ENCODE measurements around the gene GALNT9.

GALNT9 gene

GRCh38 chr12:132275110-132275531 is 54.3 kb downstream of the GALNT9 start:
- Histone ChIP-seq H3K4me2 (ENCODE audit: insufficient read depth, low read length, poor library complexity, severe bottlenecking) (no peak overlapping the region), H3K4me1 (ENCODE audit: control insufficient read depth in 2 of 2, insufficient read depth in 1 of 2, low read depth in 1 of 2, low read length in 2 of 2) (peaks cover 2 to 16% of the 10 kb centered on the region in 2 donors), H3K9ac (ENCODE audit: low read depth, low read length, poor library complexity) (no peak overlapping the region), H2BK120ac (ENCODE audit: low read depth, low read length) (no peak overlapping the region), H2BK12ac (ENCODE audit: low read length) (peak overlapping the region; percentile 33), H3K4ac (ENCODE audit: low read length) (no peak overlapping the region), H3K9me3 (replicated peaks in 1 of 2; ENCODE audit: control insufficient read depth in 2 of 2, insufficient read depth in 1 of 2, low read depth in 1 of 2, low read length in 2 of 2) (no peaks in the 10 kb centered on the region), H3K27ac (replicated peaks; ENCODE audit: low read length) (no peak overlapping the region), H3K4me3 (ENCODE audit: low read length in 2 of 2) (peak overlapping the region in 1 of 2 donors; percentile 53), H4K91ac (ENCODE audit: low read depth, low read length, poor library complexity) (peak overlapping the region; percentile 17), H2BK5ac (ENCODE audit: low read length) (no peak overlapping the region), H2BK15ac (ENCODE audit: low read length) (no peak overlapping the region), H3K27me3 (ENCODE audit: control insufficient read depth in 3 of 3, insufficient read depth in 3 of 3, low read depth in 1 of 3, low read length in 3 of 3) (peaks cover 0 to 69% (median 0%) of the 10 kb centered on the region in 3 experiments), H3K23ac (ENCODE audit: low read depth, low read length, poor library complexity) (peak overlapping the region; percentile 2), H4K8ac (ENCODE audit: low read depth, low read length) (no peak overlapping the region), H3K18ac (ENCODE audit: low read length) (peak overlapping the region; percentile 1), H2AK5ac (ENCODE audit: low read depth, low read length) (peak overlapping the region; percentile 66), H3K14ac (ENCODE audit: low read length) (peak overlapping the region; percentile 39), H2AFZ (ENCODE audit: low read length) (no peak overlapping the region), H3K79me1 (ENCODE audit: low read depth, low read length) (peaks cover 4% of the 10 kb centered on the region), H3K36me3 (replicated peaks in 1 of 2; ENCODE audit: control insufficient read depth in 2 of 2, insufficient read depth in 2 of 2, low read length in 2 of 2) (no peaks in the 10 kb centered on the region)
- no CpG with 5 or more reads among the region's 13 CpGs for WGBS, 2 donors (ENCODE audit: extremely low coverage in 2 of 2, insufficient read length in 2 of 2, insufficient replicate concordance in 1 of 2)
- DNase-seq (ENCODE audit: low spot score): peak; percentile 45

- H3K36me3 ChIP-seq (replicated peaks in 1 of 2; ENCODE audit: control insufficient read depth in 2 of 2, insufficient read depth in 2 of 2, low read length in 2 of 2): no peaks in the 10 kb centered on the region
- H4K91ac ChIP-seq (ENCODE audit: low read depth, low read length, poor library complexity): no peak overlapping the region
- peaks cover 0 to 67% (median 0%) of the 10 kb centered on the region in 3 experiments for H3K27me3 ChIP-seq (ENCODE audit: control insufficient read depth in 3 of 3, insufficient read depth in 3 of 3, low read depth in 1 of 3, low read length in 3 of 3)
- peaks cover 4% of the 10 kb centered on the region for H3K79me1 ChIP-seq (ENCODE audit: low read depth, low read length)
- H3K27ac ChIP-seq (replicated peaks; ENCODE audit: low read length): no peak overlapping the region
- no peak overlapping the region for H3K23ac ChIP-seq (ENCODE audit: low read depth, low read length, poor library complexity)
- peak overlapping the region; percentile 45 for H2BK5ac ChIP-seq (ENCODE audit: low read length)
- no peak overlapping the region for H2BK120ac ChIP-seq (ENCODE audit: low read depth, low read length)
- H3K4ac ChIP-seq (ENCODE audit: low read length): no peak overlapping the region
- peaks cover 2 to 16% of the 10 kb centered on the region in 2 donors for H3K4me1 ChIP-seq (ENCODE audit: control insufficient read depth in 2 of 2, insufficient read depth in 1 of 2, low read depth in 1 of 2, low read length in 2 of 2)
- H4K8ac ChIP-seq (ENCODE audit: low read depth, low read length): no peak overlapping the region
- H3K14ac ChIP-seq (ENCODE audit: low read length): peak overlapping the region; percentile 49
- H2AFZ ChIP-seq (ENCODE audit: low read length): no peak overlapping the region
- no CpG with 5 or more reads among the region's 11 CpGs for WGBS, 2 donors (ENCODE audit: extremely low coverage in 2 of 2, insufficient read length in 2 of 2, insufficient replicate concordance in 1 of 2)
- H2BK15ac ChIP-seq (ENCODE audit: low read length): peak overlapping the region; percentile 52
- no peak for DNase-seq (ENCODE audit: low spot score)
- H3K4me3 ChIP-seq (ENCODE audit: low read length in 2 of 2): no peak overlapping the region
- no peaks in the 10 kb centered on the region for H3K9me3 ChIP-seq (replicated peaks in 1 of 2; ENCODE audit: control insufficient read depth in 2 of 2, insufficient read depth in 1 of 2, low read depth in 1 of 2, low read length in 2 of 2)
- no peak overlapping the region for H3K9ac ChIP-seq (ENCODE audit: low read depth, low read length, poor library complexity)
- peak overlapping the region; percentile 79 for H2BK12ac ChIP-seq (ENCODE audit: low read length)
- peak overlapping the region; percentile 88 for H3K18ac ChIP-seq (ENCODE audit: low read length)
- peak overlapping the region; percentile 88 for H2AK5ac ChIP-seq (ENCODE audit: low read depth, low read length)
- no peak overlapping the region for H3K4me2 ChIP-seq (ENCODE audit: insufficient read depth, low read length, poor library complexity, severe bottlenecking)
Measured at GRCh38 chr12:132273992-132274334, 55.4 kb downstream of the GALNT9 start.

GRCh38 chr12:132272711-132273110 is 56.7 kb downstream of the GALNT9 start:
- Histone ChIP-seq H3K18ac (ENCODE audit: low read length) (peak overlapping the region; percentile 39), H3K79me1 (ENCODE audit: low read depth, low read length) (peaks cover 1% of the 10 kb centered on the region), H3K27ac (replicated peaks; ENCODE audit: low read length) (no peak overlapping the region), H3K9me3 (replicated peaks in 1 of 2; ENCODE audit: control insufficient read depth in 2 of 2, insufficient read depth in 1 of 2, low read depth in 1 of 2, low read length in 2 of 2) (peaks cover 0 to 4% of the 10 kb centered on the region in 2 donors), H2AFZ (ENCODE audit: low read length) (no peak overlapping the region), H3K27me3 (ENCODE audit: control insufficient read depth in 3 of 3, insufficient read depth in 3 of 3, low read depth in 1 of 3, low read length in 3 of 3) (peaks cover 0 to 61% (median 4%) of the 10 kb centered on the region in 3 experiments), H3K4me2 (ENCODE audit: insufficient read depth, low read length, poor library complexity, severe bottlenecking) (no peak overlapping the region), H3K36me3 (replicated peaks in 1 of 2; ENCODE audit: control insufficient read depth in 2 of 2, insufficient read depth in 2 of 2, low read length in 2 of 2) (no peaks in the 10 kb centered on the region), H3K23ac (ENCODE audit: low read depth, low read length, poor library complexity) (no peak overlapping the region), H2BK5ac (ENCODE audit: low read length) (no peak overlapping the region), H3K4me1 (ENCODE audit: control insufficient read depth in 2 of 2, insufficient read depth in 1 of 2, low read depth in 1 of 2, low read length in 2 of 2) (peaks cover 2 to 16% of the 10 kb centered on the region in 2 donors), H2AK5ac (ENCODE audit: low read depth, low read length) (no peak overlapping the region), H4K8ac (ENCODE audit: low read depth, low read length) (no peak overlapping the region), H4K91ac (ENCODE audit: low read depth, low read length, poor library complexity) (no peak overlapping the region), H2BK12ac (ENCODE audit: low read length) (no peak overlapping the region), H3K4me3 (ENCODE audit: low read length in 2 of 2) (no peak overlapping the region), H2BK120ac (ENCODE audit: low read depth, low read length) (no peak overlapping the region), H3K14ac (ENCODE audit: low read length) (peak overlapping the region; percentile 77), H2BK15ac (ENCODE audit: low read length) (no peak overlapping the region), H3K4ac (ENCODE audit: low read length) (no peak overlapping the region), H3K9ac (ENCODE audit: low read depth, low read length, poor library complexity) (no peak overlapping the region)
- DNase-seq (ENCODE audit: low spot score): no peak
- no CpG with 5 or more reads among the region's 17 CpGs for WGBS, 2 donors (ENCODE audit: extremely low coverage in 2 of 2, insufficient read length in 2 of 2, insufficient replicate concordance in 1 of 2)

- DNase-seq (ENCODE audit: low spot score): no peak
- H2BK12ac ChIP-seq (ENCODE audit: low read length): no peak overlapping the region
- H3K9me3 ChIP-seq (replicated peaks in 1 of 2; ENCODE audit: control insufficient read depth in 2 of 2, insufficient read depth in 1 of 2, low read depth in 1 of 2, low read length in 2 of 2): peaks cover 0 to 5% of the 10 kb centered on the region in 2 donors
- peaks cover 0 to 51% (median 4%) of the 10 kb centered on the region in 3 experiments for H3K27me3 ChIP-seq (ENCODE audit: control insufficient read depth in 3 of 3, insufficient read depth in 3 of 3, low read depth in 1 of 3, low read length in 3 of 3)
- H3K4ac ChIP-seq (ENCODE audit: low read length): no peak overlapping the region
- peaks cover 0 to 8% of the 10 kb centered on the region in 2 donors for H3K4me1 ChIP-seq (ENCODE audit: control insufficient read depth in 2 of 2, insufficient read depth in 1 of 2, low read depth in 1 of 2, low read length in 2 of 2)
- peak overlapping the region; percentile 57 for H4K8ac ChIP-seq (ENCODE audit: low read depth, low read length)
- no peak overlapping the region for H2BK120ac ChIP-seq (ENCODE audit: low read depth, low read length)
- H3K18ac ChIP-seq (ENCODE audit: low read length): no peak overlapping the region
- peak overlapping the region; percentile 31 for H2AK5ac ChIP-seq (ENCODE audit: low read depth, low read length)
- H3K27ac ChIP-seq (replicated peaks; ENCODE audit: low read length): no peak overlapping the region
- no peak overlapping the region for H2AFZ ChIP-seq (ENCODE audit: low read length)
- no CpG with 5 or more reads among the region's 23 CpGs for WGBS, 2 donors (ENCODE audit: extremely low coverage in 2 of 2, insufficient read length in 2 of 2, insufficient replicate concordance in 1 of 2)
- no peaks in the 10 kb centered on the region for H3K36me3 ChIP-seq (replicated peaks in 1 of 2; ENCODE audit: control insufficient read depth in 2 of 2, insufficient read depth in 2 of 2, low read length in 2 of 2)
- H3K14ac ChIP-seq (ENCODE audit: low read length): no peak overlapping the region
- H3K4me3 ChIP-seq (ENCODE audit: low read length in 2 of 2): no peak overlapping the region
- H3K4me2 ChIP-seq (ENCODE audit: insufficient read depth, low read length, poor library complexity, severe bottlenecking): no peak overlapping the region
- H3K79me1 ChIP-seq (ENCODE audit: low read depth, low read length): peaks cover 1% of the 10 kb centered on the region
- peak overlapping the region; percentile 92 for H3K23ac ChIP-seq (ENCODE audit: low read depth, low read length, poor library complexity)
- H4K91ac ChIP-seq (ENCODE audit: low read depth, low read length, poor library complexity): no peak overlapping the region
- peak overlapping the region; percentile 41 for H2BK15ac ChIP-seq (ENCODE audit: low read length)
- no peak overlapping the region for H2BK5ac ChIP-seq (ENCODE audit: low read length)
- peak overlapping the region; percentile 3 for H3K9ac ChIP-seq (ENCODE audit: low read depth, low read length, poor library complexity)
Measured at GRCh38 chr12:132271755-132272092, 57.7 kb downstream of the GALNT9 start.
